A549 (cell line): ENCODE results near the gene MRFAP1L1. TPM values are rescaled to one million over a fixed set of nuclear protein-coding genes. Genes with fewer than 3 reads are reported as not detected.
A peak's percentile ranks its signal among the peaks of the same experiment; 100 is the strongest.

ENCODE experiments used
- ATAC-seq, 2 experiments: fragments of 200-7000 bp in 1 of 2; fragments of >200 bp in 1 of 2; cut with Nextera tagmentation in 1 of 2; cut with Tn5 transposase in 1 of 2; 3 replicates each; pipeline versions ENCODE4 v1.8.0 to v1.9.1; 2018 to 2020; ENCODE audit warnings: mild to moderate bottlenecking in 1 of 2, moderate library complexity in 1 of 2
- CTCF ChIA-PET: fragments of 300-600 bp; sonication (Branson Sonifier 250); formaldehyde crosslinking; extraction: SDS; loops from one replicate; lab custom pipeline; 2021; ENCODE audit warnings: antibody characterized with exemption, inconsistent platforms; lab: Yijun Ruan, JAX
- POLR2A ChIA-PET: fragments of 350-600 bp; formaldehyde crosslinking; extraction: SDS; loops from one replicate; lab custom pipeline; 2021; ENCODE audit warnings: antibody characterized with exemption, inconsistent platforms; lab: Yijun Ruan, JAX
- DNase-seq, 2 experiments: peaks; one replicate each; pipeline versions ENCODE4 v3.0.0 to v3.0.0-alpha.2; 2011 to 2016; ENCODE audit warnings: low read depth in 1 of 2, low spot score in 1 of 2
- FAIRE-seq: peaks from 2 replicates; lab custom pipeline; 2011; peaks lifted over from hg19 to GRCh38; lab: Jason Lieb, UNC
- H3K27ac ChIP-seq, 2 experiments: fragments of >200 bp; sonication (Bioruptor Twin); formaldehyde crosslinking; 3 replicates each; pipeline ENCODE4 v1.5.1; 2016 to 2017
- H3K4me1 ChIP-seq: fragments of >200 bp; sonication (Bioruptor Twin); formaldehyde crosslinking; 3 replicates; pipeline ENCODE4 v1.6.1; 2016
- H3K4me2 ChIP-seq: fragments of >200 bp; sonication (Bioruptor Twin); formaldehyde crosslinking; 3 replicates; pipeline ENCODE4 v1.6.1; 2016
- H3K4me3 ChIP-seq: fragments of >200 bp; sonication (Bioruptor Twin); formaldehyde crosslinking; 3 replicates; pipeline ENCODE4 v1.5.1; 2016
- H3K9me3 ChIP-seq: fragments of >200 bp; sonication (Bioruptor Twin); formaldehyde crosslinking; 3 replicates; pipeline ENCODE4 v1.6.1; 2016
- BCL3 ChIP-seq: fragments of >200 bp; sonication (Bioruptor Twin); formaldehyde crosslinking; IDR thresholded peaks from 3 replicates; pipeline ENCODE4 v1.6.1; 2016
- CHD2 ChIP-seq: fragments of 150-350 bp; IDR thresholded peaks from 2 replicates; pipeline ENCODE4 v1.6.1; 2014; ENCODE audit warnings: low read length; ENCODE audit not compliant: partially characterized antibody
- CHD4 ChIP-seq: fragments of 200-600 bp; sonication (generic); IDR thresholded peaks from 2 replicates; pipeline ENCODE4 v1.6.1; 2016; ENCODE audit warnings: antibody characterized with exemption, mild to moderate bottlenecking, borderline replicate concordance
- EHF ChIP-seq: fragments of 250-450 bp; sonication (Bioruptor Pico); IDR thresholded peaks from 2 replicates; pipeline ENCODE4 v1.5.0; 2020; ENCODE audit warnings: mild to moderate bottlenecking
- EP300 ChIP-seq, 2 experiments: fragments of >200 bp; sonication (Bioruptor Twin); formaldehyde crosslinking; IDR thresholded peaks; 2 replicates in 1 of 2; 3 replicates in 1 of 2; pipeline ENCODE4 v1.6.1; 2016 to 2017
- ESRRA ChIP-seq: fragments of 150-350 bp; IDR thresholded peaks from 2 replicates; pipeline ENCODE4 v1.6.1; 2014; ENCODE audit warnings: mild to moderate bottlenecking, low read length, borderline replicate concordance
- FOSL2 ChIP-seq, 2 experiments: fragments of 450-650 bp in 1 of 2; fragments of >200 bp in 1 of 2; sonication (Bioruptor Twin) in 1 of 2; formaldehyde crosslinking; IDR thresholded peaks; 2 replicates each; pipeline versions ENCODE4 v1.5.0 to v1.6.1; 2016 to 2020; ENCODE audit warnings: mild to moderate bottlenecking in 1 of 2, moderate library complexity in 1 of 2
- FOXS1 ChIP-seq: fragments of 250-450 bp; sonication (Bioruptor Pico); IDR thresholded peaks from 2 replicates; pipeline ENCODE4 v1.5.0; 2020; ENCODE audit warnings: mild to moderate bottlenecking, moderate library complexity
- GATA3 ChIP-seq: IDR thresholded peaks from 2 replicates; pipeline ENCODE4 v1.6.1; 2012; ENCODE audit warnings: borderline replicate concordance
- HDAC2 ChIP-seq: fragments of 200-600 bp; sonication (generic); IDR thresholded peaks from 2 replicates; pipeline ENCODE4 v1.6.1; 2016
- HES2 ChIP-seq: fragments of >200 bp; sonication (Bioruptor Twin); formaldehyde crosslinking; IDR thresholded peaks from 2 replicates; pipeline ENCODE4 v1.6.1; 2016
- HMGXB4 ChIP-seq: fragments of 250-450 bp; sonication (Bioruptor Pico); IDR thresholded peaks from 2 replicates; pipeline ENCODE4 v1.5.0; 2021; ENCODE audit warnings: mild to moderate bottlenecking, moderate library complexity, borderline replicate concordance
- HOXA7 ChIP-seq: fragments of 250-450 bp; sonication (Bioruptor Pico); IDR thresholded peaks from 2 replicates; pipeline ENCODE4 v1.5.0; 2020; ENCODE audit warnings: mild to moderate bottlenecking, moderate library complexity
- HOXB13 ChIP-seq: fragments of 250-450 bp; sonication (Bioruptor Pico); IDR thresholded peaks from 2 replicates; pipeline ENCODE4 v1.5.0; 2020; ENCODE audit warnings: low read depth, mild to moderate bottlenecking, moderate library complexity
- JUN ChIP-seq, 2 experiments: fragments of >200 bp; sonication (Bioruptor Twin); formaldehyde crosslinking; IDR thresholded peaks; 2 replicates in 1 of 2; 3 replicates in 1 of 2; pipeline ENCODE4 v1.6.1; 2016 to 2017
- KDM1A ChIP-seq: fragments of 200-600 bp; sonication (generic); IDR thresholded peaks from 2 replicates; pipeline ENCODE4 v1.6.1; 2016; ENCODE audit warnings: low read depth, mild to moderate bottlenecking
- MAFK ChIP-seq: fragments of 450-650 bp; IDR thresholded peaks from 2 replicates; pipeline ENCODE4 v1.6.1; 2014; ENCODE audit not compliant: partially characterized antibody
- MAZ ChIP-seq: fragments of 150-350 bp; IDR thresholded peaks from 2 replicates; pipeline ENCODE4 v1.6.1; 2014; ENCODE audit warnings: antibody characterized with exemption, low read depth, low read length, borderline replicate concordance
- NFE2L2 ChIP-seq: fragments of 150-350 bp; conservative IDR thresholded peaks from 2 replicates; pipeline ENCODE4 v1.6.1; 2014; ENCODE audit warnings: low read length
- RAD21 ChIP-seq, 2 experiments: fragments of >200 bp in 1 of 2; sonication (Bioruptor Twin) in 1 of 2; formaldehyde crosslinking in 1 of 2; IDR thresholded peaks in 1 of 2; conservative IDR thresholded peaks in 1 of 2; 2 replicates in 1 of 2; 3 replicates in 1 of 2; pipeline ENCODE4 v1.6.1; 2012 to 2018; ENCODE audit warnings: inconsistent platforms in 1 of 2
- RARB ChIP-seq: fragments of 250-450 bp; sonication (Bioruptor Pico); IDR thresholded peaks from 2 replicates; pipeline ENCODE4 v1.8.0; 2021; ENCODE audit warnings: mild to moderate bottlenecking, moderate library complexity
- RCOR1 ChIP-seq: fragments of 150-350 bp; IDR thresholded peaks from 2 replicates; pipeline ENCODE4 v1.6.1; 2014; ENCODE audit warnings: antibody characterized with exemption, low read length, low read depth
- SREBF2 ChIP-seq: fragments of 450-650 bp; IDR thresholded peaks from 2 replicates; pipeline ENCODE4 v1.6.1; 2014; ENCODE audit warnings: mild to moderate bottlenecking, moderate library complexity
- TP53 ChIP-seq: fragments of 250-450 bp; sonication (Bioruptor Pico); IDR thresholded peaks from 2 replicates; pipeline ENCODE4 v1.5.0; 2021; ENCODE audit warnings: mild to moderate bottlenecking, moderate library complexity
- ZC3H11A ChIP-seq: fragments of 450-650 bp; IDR thresholded peaks from 2 replicates; pipeline ENCODE4 v1.6.1; 2014; ENCODE audit warnings: antibody characterized with exemption, mild to moderate bottlenecking
- ZSCAN20 ChIP-seq: fragments of 250-450 bp; sonication (Bioruptor Pico); IDR thresholded peaks from 2 replicates; pipeline ENCODE4 v1.8.0; 2022; ENCODE audit warnings: mild to moderate bottlenecking, moderate library complexity
- WGBS: methylation state at CpG from one replicate; pipeline ENCODE4 v1.1.6; 2017; ENCODE audit errors: missing lambda C conversion rate; 5-methylcytosine and 5-hydroxymethylcytosine counted together
- polyA plus RNA-seq, 4 experiments: library from polyadenylated mRNA; depleted of rRNA in 3 of 4; stranded (reverse); fragments of >200 nt; fragmentation: RNase III in 1 of 4; extraction: RNeasy Plus Mini Kit Qiagen cat#74134 plus additional on column Dnase treatment in 1 of 4; gene quantifications; 2 replicates in 3 of 4; 3 replicates in 1 of 4; pipeline ENCODE4 v1.2.3, GENCODE V29; 2011 to 2017
- TF ChIP-seq, protein P1 (sequence below): IDR thresholded peaks from 2 replicates; pipeline ENCODE4 v1.6.1; 2012
- TF ChIP-seq, protein P2 (sequence below): fragments of 200-600 bp; sonication (generic); IDR thresholded peaks from 2 replicates; pipeline ENCODE4 v1.6.1; 2016; ENCODE audit warnings: antibody characterized with exemption, mild to moderate bottlenecking, moderate library complexity
- TF ChIP-seq, protein P3 (sequence below): fragments of 250-450 bp; sonication (Bioruptor Pico); IDR thresholded peaks from 2 replicates; pipeline ENCODE4 v1.5.0; 2020; ENCODE audit warnings: low read depth, mild to moderate bottlenecking, moderate library complexity
- TF ChIP-seq, protein P4 (sequence below): fragments of 150-350 bp; IDR thresholded peaks from 2 replicates; pipeline ENCODE4 v1.6.1; 2014; ENCODE audit warnings: low read depth, mild to moderate bottlenecking, low read length

MRFAP1L1 gene
- polyA plus RNA-seq, 2 of the 4 experiments (the other 2 are of a cell fraction) = 46.1 to 78.2 TPM

GRCh38 chr4:6716018-6716911 is 6.6 kb upstream of the MRFAP1L1 start, which contains the start of gene BLOC1S4:
TSS of gene BLOC1S4 (plus strand) at chr4:6716174. CDS start at chr4:6716210, 36 bp downstream.
- Histone ChIP-seq H3K4me2 (peak within 1 kb of the TSS; percentile 89), H3K9me3 (peaks cover 14% of the 10 kb centered on the region), H3K4me3 (peak within 1 kb of the TSS; percentile 81), H3K4me1 (peaks cover 21% of the 10 kb centered on the region; the same call in 1 of the 3 replicates), H3K27ac (peak within 1 kb of the TSS; percentile 92 to 99)
- FAIRE-seq = no peak
- ChIA-PET CTCF (interaction anchor here (0.9 to 9.0 kb wide), 3 partner anchors 11 to 158 kb away, joined by 3 to 168 read pairs (median 5); no protein-coding TSS in a partner anchor), POLR2A (interaction anchor here (0.8 to 2.1 kb wide), 2 partner anchors 42 to 52 kb away, joined by 3 to 9 read pairs; a partner anchor contains a TSS)
- ATAC-seq = peak; percentile 79 to 82
- peak; percentile 82 to 93 for DNase-seq
- 6% methylated on average over 24 of the region's 109 CpGs for WGBS
- no peak for TF ChIP-seq HDAC2
- no peak for TF ChIP-seq RCOR1
- TF ChIP-seq KDM1A = no peak
- 0 out of 3 replicates have a peak, but pooled peaks have one; percentile 50 for TF ChIP-seq BCL3
- TF ChIP-seq, protein P1, sequence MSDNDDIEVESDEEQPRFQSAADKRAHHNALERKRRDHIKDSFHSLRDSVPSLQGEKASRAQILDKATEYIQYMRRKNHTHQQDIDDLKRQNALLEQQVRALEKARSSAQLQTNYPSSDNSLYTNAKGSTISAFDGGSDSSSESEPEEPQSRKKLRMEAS = peak; percentile 69
- TF ChIP-seq RARB (CRISPR knock-in tag) = no peak
- no peak for TF ChIP-seq ZSCAN20 (CRISPR knock-in tag)
- no peak for TF ChIP-seq NFE2L2
- TF ChIP-seq GATA3 = no peak
- no peak for TF ChIP-seq ZC3H11A
- no peak for TF ChIP-seq SREBF2
- TF ChIP-seq HES2 = no peak
- TF ChIP-seq HOXB13 (CRISPR knock-in tag) = no peak
- no peak for TF ChIP-seq EHF (CRISPR knock-in tag)
- no peak for TF ChIP-seq ESRRA
- no peak for TF ChIP-seq EP300 (IDR thresholded peaks at IDR 0.05)
- no peak for TF ChIP-seq FOSL2 (IDR thresholded peaks at IDR 0.05)
- no peak for TF ChIP-seq FOSL2 (CRISPR knock-in tag; IDR thresholded peaks at IDR 0.05)
- no peak for TF ChIP-seq MAZ
- TF ChIP-seq, protein P2, sequence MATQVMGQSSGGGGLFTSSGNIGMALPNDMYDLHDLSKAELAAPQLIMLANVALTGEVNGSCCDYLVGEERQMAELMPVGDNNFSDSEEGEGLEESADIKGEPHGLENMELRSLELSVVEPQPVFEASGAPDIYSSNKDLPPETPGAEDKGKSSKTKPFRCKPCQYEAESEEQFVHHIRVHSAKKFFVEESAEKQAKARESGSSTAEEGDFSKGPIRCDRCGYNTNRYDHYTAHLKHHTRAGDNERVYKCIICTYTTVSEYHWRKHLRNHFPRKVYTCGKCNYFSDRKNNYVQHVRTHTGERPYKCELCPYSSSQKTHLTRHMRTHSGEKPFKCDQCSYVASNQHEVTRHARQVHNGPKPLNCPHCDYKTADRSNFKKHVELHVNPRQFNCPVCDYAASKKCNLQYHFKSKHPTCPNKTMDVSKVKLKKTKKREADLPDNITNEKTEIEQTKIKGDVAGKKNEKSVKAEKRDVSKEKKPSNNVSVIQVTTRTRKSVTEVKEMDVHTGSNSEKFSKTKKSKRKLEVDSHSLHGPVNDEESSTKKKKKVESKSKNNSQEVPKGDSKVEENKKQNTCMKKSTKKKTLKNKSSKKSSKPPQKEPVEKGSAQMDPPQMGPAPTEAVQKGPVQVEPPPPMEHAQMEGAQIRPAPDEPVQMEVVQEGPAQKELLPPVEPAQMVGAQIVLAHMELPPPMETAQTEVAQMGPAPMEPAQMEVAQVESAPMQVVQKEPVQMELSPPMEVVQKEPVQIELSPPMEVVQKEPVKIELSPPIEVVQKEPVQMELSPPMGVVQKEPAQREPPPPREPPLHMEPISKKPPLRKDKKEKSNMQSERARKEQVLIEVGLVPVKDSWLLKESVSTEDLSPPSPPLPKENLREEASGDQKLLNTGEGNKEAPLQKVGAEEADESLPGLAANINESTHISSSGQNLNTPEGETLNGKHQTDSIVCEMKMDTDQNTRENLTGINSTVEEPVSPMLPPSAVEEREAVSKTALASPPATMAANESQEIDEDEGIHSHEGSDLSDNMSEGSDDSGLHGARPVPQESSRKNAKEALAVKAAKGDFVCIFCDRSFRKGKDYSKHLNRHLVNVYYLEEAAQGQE = no peak
- TF ChIP-seq MAFK = no peak
- no peak for TF ChIP-seq RAD21 (conservative IDR thresholded peaks at IDR 0.05 in 1 of 2, IDR thresholded peaks at IDR 0.05 in 1 of 2)
- no peak for TF ChIP-seq HMGXB4
- TF ChIP-seq, protein P3, sequence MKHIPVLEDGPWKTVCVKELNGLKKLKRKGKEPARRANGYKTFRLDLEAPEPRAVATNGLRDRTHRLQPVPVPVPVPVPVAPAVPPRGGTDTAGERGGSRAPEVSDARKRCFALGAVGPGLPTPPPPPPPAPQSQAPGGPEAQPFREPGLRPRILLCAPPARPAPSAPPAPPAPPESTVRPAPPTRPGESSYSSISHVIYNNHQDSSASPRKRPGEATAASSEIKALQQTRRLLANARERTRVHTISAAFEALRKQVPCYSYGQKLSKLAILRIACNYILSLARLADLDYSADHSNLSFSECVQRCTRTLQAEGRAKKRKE (CRISPR knock-in tag) = no peak
- TF ChIP-seq CHD2 = no peak
- no peak for TF ChIP-seq HOXA7 (CRISPR knock-in tag)
- no peak for TF ChIP-seq CHD4
- no peak for TF ChIP-seq FOXS1 (CRISPR knock-in tag)
- TF ChIP-seq, protein P4, sequence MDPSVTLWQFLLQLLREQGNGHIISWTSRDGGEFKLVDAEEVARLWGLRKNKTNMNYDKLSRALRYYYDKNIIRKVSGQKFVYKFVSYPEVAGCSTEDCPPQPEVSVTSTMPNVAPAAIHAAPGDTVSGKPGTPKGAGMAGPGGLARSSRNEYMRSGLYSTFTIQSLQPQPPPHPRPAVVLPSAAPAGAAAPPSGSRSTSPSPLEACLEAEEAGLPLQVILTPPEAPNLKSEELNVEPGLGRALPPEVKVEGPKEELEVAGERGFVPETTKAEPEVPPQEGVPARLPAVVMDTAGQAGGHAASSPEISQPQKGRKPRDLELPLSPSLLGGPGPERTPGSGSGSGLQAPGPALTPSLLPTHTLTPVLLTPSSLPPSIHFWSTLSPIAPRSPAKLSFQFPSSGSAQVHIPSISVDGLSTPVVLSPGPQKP = no peak
- TF ChIP-seq TP53 = peak; percentile 73; the same call in 1 of the 2 replicates
- peak; percentile 25 to 82; a peak in 2 of 5 replicates for TF ChIP-seq JUN (IDR thresholded peaks at IDR 0.05)
